Limb (tissue), 2 donors: ENCODE measurements around the gene PCBP3.

Experiments used
- DNase-seq, 2 donors: peaks; one replicate each; pipeline ENCODE4 v3.0.0-alpha.2; 2016; ENCODE audit errors: extremely low spot score in 2 of 2

The PCBP3 gene

GRCh38 chr21:45750936-45751335 is 107.4 kb downstream of the PCBP3 start:
- no peak for DNase-seq

- DNase-seq, result no peak
These were observed 109.9 kb downstream of the PCBP3 start for GRCh38 chr21:45753445-45753844.

DNA sequence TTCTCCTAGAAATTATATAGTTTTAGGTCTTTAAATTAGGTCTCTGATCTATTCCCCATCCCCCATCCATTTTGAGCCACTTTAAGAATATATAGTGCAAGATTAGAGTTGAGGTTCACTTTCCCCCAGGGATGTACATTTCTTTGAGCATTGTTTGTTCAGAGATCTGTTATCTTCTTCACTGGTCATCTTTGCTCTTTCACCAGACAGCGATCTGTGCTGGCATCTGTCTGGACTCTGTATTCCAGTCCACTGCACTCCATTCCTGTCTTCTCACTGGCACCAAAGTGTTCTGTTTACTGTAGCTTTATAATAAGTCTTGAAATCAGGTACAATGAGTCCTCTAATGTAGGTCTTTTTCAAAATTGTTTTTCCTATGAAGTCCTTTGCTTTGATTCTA is 112.5 kb downstream of the PCBP3 start:
- no peak for DNase-seq

GRCh38 chr21:45756669-45757068 is 113.1 kb downstream of the PCBP3 start:
- no peak for DNase-seq

- no peak for DNase-seq
These were observed 118.2 kb downstream of the PCBP3 start for GRCh38 chr21:45761704-45762103.

DNA sequence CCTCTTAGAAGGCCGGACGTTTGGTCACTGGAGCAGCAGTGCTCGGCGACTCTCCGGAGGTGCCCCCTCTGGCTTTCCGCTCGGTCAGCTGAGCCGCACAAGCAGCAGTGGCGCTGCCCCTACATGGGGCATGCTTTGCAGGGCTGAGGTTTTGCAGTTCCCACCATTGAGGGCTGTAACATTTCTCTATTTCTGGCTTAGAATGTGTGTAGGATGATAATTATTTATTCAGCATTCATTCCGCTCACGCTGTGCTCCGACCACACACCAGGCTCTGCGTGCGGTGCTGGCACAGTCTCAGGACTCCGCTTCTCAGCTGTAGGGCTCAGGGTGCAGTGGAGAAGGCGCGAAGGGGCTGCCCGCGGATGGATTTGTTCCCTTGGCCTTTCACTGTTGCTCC is 119.5 kb downstream of the PCBP3 start:
- no peak for DNase-seq

GRCh38 chr21:45763506-45763905 is 120.0 kb downstream of the PCBP3 start:
- DNase-seq, result no peak

- no peak for DNase-seq
These were observed 121.3 kb downstream of the PCBP3 start for GRCh38 chr21:45764792-45765191.

DNA sequence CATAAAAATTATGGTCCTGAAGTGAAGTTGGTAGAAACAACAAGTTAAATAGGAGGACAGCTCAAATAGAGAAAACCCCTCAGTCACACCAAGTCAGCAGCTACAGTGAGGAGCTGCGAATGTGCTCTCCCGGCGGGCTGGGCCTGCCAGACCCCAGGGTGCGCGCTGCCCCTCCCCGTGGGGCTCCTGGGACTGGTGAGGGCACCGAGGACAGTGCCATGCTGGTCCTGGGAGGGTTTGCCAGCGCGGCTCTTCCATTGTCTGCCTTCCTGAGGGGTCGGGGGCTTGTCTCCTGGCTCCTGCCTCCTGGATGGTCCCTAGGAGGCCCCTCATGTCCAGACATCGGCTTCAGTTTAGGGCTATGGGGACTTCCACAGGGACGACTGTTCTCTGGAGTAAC is 121.8 kb downstream of the PCBP3 start:
- DNase-seq, result no peak

GRCh38 chr21:45766055-45766454 is 122.5 kb downstream of the PCBP3 start:
- no peak for DNase-seq

DNA sequence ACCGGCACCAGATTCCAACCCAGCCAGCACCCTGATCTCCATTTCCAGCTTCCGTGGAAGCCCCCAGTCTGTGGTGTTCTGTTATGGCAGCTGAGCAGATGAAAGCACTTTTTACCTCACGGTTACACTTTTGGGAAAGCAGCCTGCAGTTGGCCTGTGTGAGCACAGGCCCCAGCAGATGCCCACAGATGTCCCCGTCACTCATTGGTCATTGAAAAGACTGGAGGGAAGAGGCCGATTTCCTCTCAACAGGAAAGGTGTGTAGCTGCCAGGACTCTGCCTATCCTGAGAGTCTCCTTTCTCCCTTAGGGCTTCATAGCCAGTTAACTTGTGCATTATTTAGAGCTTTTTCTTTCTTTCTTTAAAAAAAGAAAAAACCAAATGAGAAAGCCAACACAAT is 123.0 kb downstream of the PCBP3 start:
- no peak for DNase-seq

DNA sequence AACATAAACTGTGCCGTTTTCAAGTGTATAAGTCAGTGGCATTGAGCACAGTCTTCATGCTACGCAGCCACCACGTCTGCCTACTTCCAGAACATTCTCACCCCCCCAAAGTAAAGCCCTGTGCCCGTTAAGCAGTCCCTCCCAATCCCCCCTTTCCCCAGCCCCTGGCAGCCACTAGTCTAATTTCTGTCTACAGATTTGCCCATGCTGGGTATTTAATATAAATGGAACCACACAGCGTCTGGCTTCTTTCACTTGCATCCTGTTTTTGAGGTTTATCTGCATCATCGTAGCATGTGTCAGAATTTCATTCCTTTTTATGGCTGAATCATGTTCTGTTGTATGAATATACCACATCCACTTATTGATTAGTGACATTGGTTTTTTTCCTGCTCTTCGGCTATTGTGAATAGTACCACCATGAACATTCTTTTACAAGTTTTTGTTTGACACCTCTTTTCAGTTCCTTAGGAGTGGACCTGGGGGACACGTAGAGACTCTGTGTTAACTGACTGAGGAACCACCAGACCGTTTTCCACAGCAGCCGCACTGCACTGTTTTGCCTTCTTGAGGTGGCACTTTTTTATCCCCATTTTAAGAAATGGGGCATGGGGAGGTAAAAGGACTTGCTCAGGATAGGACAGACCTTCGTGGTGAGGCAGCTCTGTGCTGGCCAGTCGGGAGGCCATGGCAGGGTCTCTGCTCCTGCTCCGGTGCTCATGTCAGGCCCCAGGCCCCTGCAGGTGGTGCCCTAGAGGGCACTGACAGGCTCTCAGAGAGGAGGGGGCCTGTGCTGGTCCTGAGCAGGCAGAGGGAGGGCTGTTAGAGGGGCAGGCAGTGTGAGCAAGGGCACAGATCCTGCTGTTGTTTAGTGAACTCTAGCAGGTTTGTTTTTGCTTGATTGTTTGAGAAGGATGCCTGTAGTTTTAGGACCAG is 123.8 kb downstream of the PCBP3 start:
- DNase-seq, result no peak

DNA sequence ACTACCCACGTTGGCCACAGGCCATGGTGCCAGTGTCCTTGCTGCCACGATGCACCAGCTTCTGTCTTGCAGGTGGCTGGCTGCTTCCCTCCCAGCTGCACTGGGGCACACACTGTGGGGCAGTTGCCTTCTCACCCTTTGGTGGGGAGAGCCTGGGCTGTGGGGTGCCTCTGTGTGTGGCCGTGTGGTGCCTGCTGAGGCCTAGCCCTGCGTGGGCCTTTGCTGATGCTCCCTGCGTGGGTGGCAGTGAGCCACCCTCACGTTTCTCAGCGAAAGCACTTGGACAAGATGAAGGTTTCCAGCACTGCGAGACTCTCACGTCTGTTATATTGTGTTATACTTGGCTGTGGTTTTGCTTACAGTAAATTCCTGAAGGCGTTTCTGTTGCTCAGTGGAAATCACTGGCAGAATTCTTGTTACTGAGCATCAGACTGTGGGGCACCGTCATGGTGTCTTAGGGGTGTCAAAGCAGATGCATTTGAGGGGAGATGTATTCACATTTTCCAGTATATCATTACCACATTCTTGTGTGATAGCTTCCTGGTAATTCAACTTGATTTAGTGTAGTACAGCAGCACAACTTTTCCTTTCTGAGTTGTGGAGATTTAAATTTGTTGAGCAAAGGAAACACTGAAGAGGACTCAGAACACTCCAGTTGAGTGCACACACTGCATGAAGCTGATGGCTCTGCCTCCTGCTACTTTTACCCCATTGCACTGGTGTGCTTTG is 124.7 kb downstream of the PCBP3 start:
- DNase-seq, result peak in 1 of 2 donors; percentile 39

GRCh38 chr21:45768740-45769048 is 125.2 kb downstream of the PCBP3 start:
- DNase-seq, result no peak

DNA sequence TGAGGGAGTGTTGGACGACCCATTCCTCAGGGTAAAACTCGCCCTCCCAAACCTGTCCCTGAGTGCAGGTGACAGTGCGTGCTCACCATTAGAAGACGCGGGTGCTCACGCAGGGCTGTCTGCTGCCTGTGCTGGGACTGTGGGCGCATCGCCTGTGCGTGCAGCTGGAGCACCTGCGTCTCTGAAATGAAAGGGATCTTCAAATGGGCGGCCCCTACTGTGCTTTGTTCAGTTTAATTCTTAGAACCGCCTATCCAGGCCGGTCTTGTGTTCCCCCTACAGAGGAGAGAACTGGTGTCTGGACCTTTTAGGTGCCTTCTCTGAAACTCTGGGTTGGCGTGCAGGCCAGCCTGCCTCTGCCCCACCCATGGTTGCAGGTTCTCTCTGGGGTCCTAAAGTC is 125.8 kb downstream of the PCBP3 start:
- DNase-seq, result no peak

GRCh38 chr21:45769896-45770295 is 126.4 kb downstream of the PCBP3 start:
- DNase-seq, result no peak

DNA sequence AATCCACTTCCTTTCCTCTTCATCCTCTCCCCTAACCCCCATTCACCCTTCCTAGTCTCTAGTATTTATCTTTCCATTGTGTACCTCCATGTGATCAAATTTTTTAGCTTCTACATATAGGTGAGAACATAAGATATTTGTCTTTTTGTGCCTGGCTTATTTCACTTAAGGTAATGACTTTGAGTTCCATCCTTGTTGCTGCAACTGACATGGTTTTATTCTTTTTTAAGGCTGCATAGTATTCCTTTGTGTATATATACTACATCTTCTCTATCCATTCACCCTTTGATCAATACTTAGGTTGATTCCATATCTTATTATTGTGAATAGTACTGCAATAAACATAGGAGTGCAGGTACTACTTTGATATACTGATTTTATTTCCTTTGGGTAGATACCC is 128.7 kb downstream of the PCBP3 start:
- no peak for DNase-seq

DNA sequence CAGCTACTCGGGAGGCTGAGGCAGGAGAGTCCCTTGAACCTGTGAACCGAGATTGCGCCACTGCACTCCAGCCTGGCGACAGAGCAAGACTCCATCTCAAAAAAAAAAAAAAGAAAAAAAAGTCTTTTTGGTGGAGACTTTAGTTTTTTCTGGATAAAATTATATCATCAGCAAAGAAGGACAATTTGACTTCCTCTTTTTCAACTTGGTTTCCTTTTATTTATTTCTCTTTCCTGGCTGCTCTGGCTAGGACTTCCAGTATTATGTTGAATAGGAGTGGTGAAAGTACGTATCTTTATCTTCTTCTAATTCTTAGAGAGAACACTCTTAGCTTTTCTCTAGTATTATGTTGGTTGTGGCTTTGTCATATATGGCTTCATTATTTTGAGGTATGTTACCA is 130.8 kb downstream of the PCBP3 start:
- no peak for DNase-seq

DNA sequence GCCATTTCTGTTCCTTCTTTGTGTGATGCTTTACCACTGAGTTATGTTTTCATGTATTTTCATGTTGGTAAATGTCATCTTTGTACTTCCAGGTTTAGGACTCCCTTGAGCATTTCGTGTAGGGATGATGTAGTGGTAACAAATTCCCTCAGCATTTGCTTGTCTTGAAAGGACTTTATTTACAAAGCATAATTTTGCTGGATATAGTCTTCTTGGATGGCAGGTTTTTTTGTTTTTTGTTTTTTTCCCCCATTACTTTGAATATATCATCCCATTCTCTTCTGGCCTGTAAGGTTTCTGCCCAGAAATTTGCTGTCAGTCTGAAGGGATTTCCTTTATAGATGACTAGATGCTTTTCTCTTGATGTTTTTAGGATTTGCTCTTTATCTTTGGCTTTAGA is 133.4 kb downstream of the PCBP3 start:
- DNase-seq, result no peak

DNA sequence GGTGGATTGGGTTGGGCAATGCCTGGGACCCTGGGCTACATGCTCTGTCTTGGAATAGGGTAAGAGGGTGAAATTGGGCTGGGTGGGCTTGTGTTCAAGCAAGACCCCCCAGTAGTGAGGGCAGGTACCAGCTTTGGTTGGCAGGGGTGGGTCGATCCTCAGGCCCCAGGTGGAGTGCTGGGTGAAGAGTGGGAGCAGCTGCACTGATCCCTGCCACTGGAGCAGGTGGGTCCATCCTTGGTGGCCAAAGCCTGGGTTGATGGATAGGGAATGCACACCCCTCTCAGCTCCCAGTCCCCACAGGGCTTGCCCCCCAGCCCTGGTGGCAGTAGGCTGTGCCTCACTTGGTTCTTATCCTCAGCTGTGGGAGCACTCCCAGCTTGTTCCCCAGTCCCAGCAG is 135.2 kb downstream of the PCBP3 start:
- no peak for DNase-seq

DNA sequence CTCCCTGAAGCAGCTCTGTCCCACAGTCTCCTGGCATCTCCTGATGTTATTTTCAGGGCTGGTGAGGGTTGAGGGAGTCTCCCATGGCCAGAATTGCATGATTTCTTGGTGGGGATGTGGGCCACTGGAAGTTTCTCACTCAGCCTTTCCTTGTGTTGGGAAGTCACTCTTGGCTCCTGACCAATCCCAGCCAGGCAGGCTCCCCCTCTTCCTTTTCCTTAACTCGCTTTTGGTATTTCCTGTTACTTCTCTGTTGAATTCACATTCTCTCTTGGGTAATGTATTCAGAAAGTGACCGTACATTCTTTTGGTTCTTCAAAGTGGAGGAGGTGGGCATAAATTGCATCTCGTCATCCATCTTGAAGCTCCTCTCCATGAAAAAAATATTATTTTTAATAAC is 135.7 kb downstream of the PCBP3 start:
- DNase-seq, result no peak

GRCh38 chr21:45780647-45781046 is 137.1 kb downstream of the PCBP3 start:
- no peak for DNase-seq

DNA sequence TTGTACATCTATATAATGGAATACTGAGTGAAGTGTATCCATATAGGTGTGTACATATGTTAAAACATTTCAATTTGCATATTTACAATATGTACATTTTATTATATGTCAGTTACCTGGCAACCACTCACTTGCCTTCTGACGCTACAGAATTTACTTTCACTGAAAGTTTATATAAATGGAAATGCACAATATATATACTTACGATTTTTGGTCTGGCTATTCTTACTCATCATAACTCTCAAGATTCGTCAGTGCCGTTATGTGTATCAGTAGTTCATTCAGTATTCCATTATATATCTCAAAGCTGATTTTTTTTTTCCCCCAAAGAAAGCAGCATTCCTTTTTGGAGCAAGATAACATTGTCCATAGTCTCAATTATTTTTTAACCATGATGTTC is 138.2 kb downstream of the PCBP3 start:
- DNase-seq, result no peak
